ENCODE measurements around the gene DOCK1. TPM values are rescaled to one million over a fixed set of nuclear protein-coding genes. Genes with fewer than 3 reads are reported as not detected.

DOCK1 gene
- total RNA-seq, 1 donor from 2014 or later = 16.8 TPM

- no peak overlapping the region for H3K4me3 ChIP-seq
- H3K9me3 ChIP-seq (replicated peaks) = no peaks in the 10 kb centered on the region
- intact Hi-C loops (cut with micrococcal nuclease) = no loop called here
- H3K27ac ChIP-seq (replicated peaks) = no peak overlapping the region
- no peaks in the 10 kb centered on the region for H3K4me1 ChIP-seq
- DNase-seq = no peak
- TF ChIP-seq, protein P1, sequence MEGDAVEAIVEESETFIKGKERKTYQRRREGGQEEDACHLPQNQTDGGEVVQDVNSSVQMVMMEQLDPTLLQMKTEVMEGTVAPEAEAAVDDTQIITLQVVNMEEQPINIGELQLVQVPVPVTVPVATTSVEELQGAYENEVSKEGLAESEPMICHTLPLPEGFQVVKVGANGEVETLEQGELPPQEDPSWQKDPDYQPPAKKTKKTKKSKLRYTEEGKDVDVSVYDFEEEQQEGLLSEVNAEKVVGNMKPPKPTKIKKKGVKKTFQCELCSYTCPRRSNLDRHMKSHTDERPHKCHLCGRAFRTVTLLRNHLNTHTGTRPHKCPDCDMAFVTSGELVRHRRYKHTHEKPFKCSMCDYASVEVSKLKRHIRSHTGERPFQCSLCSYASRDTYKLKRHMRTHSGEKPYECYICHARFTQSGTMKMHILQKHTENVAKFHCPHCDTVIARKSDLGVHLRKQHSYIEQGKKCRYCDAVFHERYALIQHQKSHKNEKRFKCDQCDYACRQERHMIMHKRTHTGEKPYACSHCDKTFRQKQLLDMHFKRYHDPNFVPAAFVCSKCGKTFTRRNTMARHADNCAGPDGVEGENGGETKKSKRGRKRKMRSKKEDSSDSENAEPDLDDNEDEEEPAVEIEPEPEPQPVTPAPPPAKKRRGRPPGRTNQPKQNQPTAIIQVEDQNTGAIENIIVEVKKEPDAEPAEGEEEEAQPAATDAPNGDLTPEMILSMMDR (IDR thresholded peaks at IDR 0.05; ENCODE audit: borderline replicate concordance) = no peak
- H3K36me3 ChIP-seq = peaks cover 31% of the 10 kb centered on the region
- H3K27me3 ChIP-seq (ENCODE audit: low read depth) = no peaks in the 10 kb centered on the region
These were observed 439.1 kb downstream of the DOCK1 start for GRCh38 chr10:127344346-127344745.

GRCh38 chr10:127345231-127345965 lies 440.2 kb downstream of the DOCK1 start:
- Histone ChIP-seq H3K27ac (replicated peaks) (no peak overlapping the region), H3K4me3 (no peak overlapping the region), H3K36me3 (peaks cover 31% of the 10 kb centered on the region), H3K27me3 (ENCODE audit: low read depth) (no peaks in the 10 kb centered on the region), H3K4me1 (no peaks in the 10 kb centered on the region), H3K9me3 (replicated peaks) (no peaks in the 10 kb centered on the region)
- TF ChIP-seq, protein P1 (IDR thresholded peaks at IDR 0.05; ENCODE audit: borderline replicate concordance) = no peak
- DNase-seq = no peak
- intact Hi-C loops (cut with micrococcal nuclease) = no loop called here

DNA sequence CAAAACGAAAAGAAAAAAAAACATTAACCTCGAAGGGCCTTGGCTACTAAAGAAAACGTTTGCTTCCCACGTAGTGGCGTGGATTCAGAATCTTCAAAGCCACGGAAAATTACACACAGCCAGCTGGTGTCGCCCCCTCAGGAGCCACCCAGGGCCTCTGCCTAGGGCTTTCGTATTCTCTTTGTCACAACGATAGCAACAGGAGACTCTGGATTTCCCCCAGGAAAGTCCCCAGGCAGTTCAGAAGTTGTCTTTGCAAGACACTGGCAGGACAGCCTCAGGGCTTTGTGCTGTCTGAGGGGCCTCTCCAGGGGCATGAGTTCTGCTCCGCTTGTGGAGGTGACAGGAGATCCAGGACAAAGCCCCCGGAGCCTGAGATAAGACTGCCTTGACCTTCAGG lies 441.4 kb downstream of the DOCK1 start:
- Histone ChIP-seq H3K4me1 (no peaks in the 10 kb centered on the region), H3K9me3 (replicated peaks) (no peaks in the 10 kb centered on the region), H3K4me3 (no peak overlapping the region), H3K36me3 (peaks cover 31% of the 10 kb centered on the region), H3K27me3 (ENCODE audit: low read depth) (no peaks in the 10 kb centered on the region), H3K27ac (replicated peaks) (no peak overlapping the region)
- intact Hi-C loops (cut with micrococcal nuclease) = no loop called here
- TF ChIP-seq, protein P1 (IDR thresholded peaks at IDR 0.05; ENCODE audit: borderline replicate concordance) = no peak
- DNase-seq = no peak

GRCh38 chr10:127347202-127347959 lies 442.2 kb downstream of the DOCK1 start:
- no peak for DNase-seq
- Histone ChIP-seq H3K4me3 (no peak overlapping the region), H3K27ac (replicated peaks) (no peak overlapping the region), H3K27me3 (ENCODE audit: low read depth) (no peaks in the 10 kb centered on the region), H3K4me1 (no peaks in the 10 kb centered on the region), H3K9me3 (replicated peaks) (no peaks in the 10 kb centered on the region), H3K36me3 (peaks cover 31% of the 10 kb centered on the region)
- intact Hi-C loops (cut with micrococcal nuclease) = no loop called here
- TF ChIP-seq, protein P1 (IDR thresholded peaks at IDR 0.05; ENCODE audit: borderline replicate concordance) = no peak

DNA sequence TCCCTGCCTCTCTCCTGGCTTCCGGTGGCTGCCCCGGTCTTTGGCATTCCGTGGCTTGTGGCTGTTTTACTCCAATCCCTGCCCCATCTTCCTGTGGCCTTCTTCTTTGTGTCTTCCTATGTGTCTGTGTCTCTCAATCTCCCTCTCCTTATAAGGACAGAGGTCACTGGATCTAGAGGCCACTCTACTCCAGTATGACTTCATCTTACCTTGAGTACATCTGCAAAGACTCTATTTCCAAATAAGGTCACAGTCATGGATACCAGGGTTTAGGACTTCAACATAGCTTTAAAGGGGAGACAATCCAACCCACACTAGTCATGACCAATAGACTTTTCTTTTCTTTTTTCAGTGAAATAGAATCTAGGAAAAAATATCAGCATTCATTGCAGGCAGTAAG lies 444.5 kb downstream of the DOCK1 start:
- intact Hi-C loops (cut with micrococcal nuclease) = no loop called here

More for the DNA sequence above, 444.5 kb downstream of the DOCK1 start:
- no peak overlapping the region for H3K4me3 ChIP-seq
- no peaks in the 10 kb centered on the region for H3K9me3 ChIP-seq (replicated peaks)
- TF ChIP-seq, protein P1 (IDR thresholded peaks at IDR 0.05; ENCODE audit: borderline replicate concordance) = no peak
- H3K36me3 ChIP-seq = peaks cover 22% of the 10 kb centered on the region
- no peaks in the 10 kb centered on the region for H3K4me1 ChIP-seq
- no peak for DNase-seq
- no peaks in the 10 kb centered on the region for H3K27me3 ChIP-seq (ENCODE audit: low read depth)
- no peak overlapping the region for H3K27ac ChIP-seq (replicated peaks)

Data from left ventricle myocardium inferior (tissue), 1 donor.